ENCODE data around the gene EEFSEC.

EEFSEC gene

GRCh38 chr3:128376516-128376915, 223.2 kb downstream of the EEFSEC start:
- no peak for DNase-seq

DNA sequence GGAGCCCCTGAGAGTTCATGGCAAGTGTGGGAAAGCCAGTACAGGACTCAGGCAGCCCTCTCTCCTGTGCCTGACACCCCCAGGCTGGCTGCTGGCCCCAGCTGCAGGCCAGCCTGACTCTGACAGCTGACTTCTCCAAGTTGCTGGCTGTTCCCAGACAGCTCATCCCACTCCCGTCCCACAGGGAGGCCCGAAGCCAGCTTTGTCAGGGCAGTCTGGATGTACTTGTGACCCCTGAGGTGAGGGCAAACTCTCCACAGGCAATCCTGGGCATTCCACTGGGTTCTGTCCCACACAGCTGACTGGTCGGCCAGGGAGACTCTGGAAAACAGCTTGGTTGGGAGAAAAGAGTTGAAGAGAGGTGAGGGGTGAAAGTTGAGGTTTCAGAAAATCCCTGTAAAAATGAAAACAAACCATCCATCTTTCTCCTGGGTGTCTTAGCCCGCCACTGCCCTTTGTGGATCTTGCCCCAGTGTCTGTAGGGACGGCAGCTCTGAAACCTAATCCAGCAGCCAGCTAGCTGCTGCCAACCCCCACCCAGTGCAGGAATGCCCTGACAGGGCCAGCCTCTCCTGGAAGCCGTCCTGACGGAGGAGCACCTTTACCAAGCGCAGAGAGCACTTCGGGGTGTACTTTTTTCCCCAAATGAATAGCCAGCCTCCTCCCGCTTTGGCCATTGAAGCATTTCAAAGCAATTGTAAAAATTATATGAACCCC, 225.5 kb downstream of the EEFSEC start:
- no peak for DNase-seq

DNA sequence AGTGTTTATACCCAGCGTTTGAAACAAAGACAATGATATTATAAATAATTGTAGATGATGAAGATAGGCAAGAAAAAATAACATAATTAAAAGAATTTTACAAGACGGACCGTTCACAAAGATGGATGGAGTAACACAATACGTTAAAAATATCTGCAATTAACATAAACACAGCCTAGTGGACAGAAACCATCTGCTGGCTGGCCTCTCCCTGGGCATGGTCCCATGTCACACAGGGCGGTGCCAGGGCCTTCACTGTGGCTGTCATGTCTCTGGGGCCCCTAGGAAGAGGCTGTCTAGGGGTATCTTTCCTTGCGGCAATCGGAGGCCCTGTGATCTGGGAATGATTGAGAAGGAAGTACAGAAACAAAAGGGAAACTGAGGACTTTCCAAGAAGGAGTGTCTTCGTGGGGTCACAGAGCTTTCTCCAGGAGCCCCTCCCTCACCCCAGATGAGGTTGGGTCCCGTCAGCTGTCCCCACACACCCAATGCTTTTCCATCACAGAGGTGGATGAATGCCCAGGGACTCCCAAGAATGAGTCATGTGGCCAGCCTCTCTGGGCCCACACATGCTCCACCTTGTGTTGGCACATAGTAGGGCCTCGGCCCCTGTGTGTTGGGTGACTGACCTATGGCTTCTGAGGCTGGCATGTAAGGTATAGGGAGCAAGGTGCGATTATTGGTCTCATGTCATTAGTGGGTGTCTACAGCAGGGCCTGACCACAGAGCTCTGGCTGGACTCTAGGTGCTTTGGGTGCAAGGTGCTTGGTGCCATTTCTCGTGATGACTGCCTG, 226.3 kb downstream of the EEFSEC start:
- no peak for DNase-seq

GRCh38 chr3:128380295-128380694, 227.0 kb downstream of the EEFSEC start:
- DNase-seq = no peak

- DNase-seq = no peak
These were observed 227.4 kb downstream of the EEFSEC start for GRCh38 chr3:128380719-128381118.

DNA sequence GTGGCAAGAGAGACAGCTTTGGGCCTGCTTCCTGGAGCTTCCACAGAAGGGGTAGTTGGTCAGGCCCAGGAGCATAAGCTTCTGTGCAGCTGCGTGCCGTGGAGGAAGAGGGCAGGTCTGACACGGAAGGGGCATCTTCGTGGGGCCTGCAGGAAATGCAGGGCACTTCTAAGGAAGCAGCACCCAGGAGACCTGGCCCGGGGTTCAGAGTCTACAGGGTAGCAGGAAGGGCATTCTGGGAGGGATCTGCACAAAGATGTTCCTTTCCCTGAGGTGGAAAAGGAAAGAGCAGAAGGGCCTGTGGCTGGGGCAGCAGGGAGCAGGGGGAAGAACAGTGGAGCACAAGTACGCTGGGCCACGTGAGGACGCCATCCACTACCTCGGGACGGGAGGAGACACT, 228.3 kb downstream of the EEFSEC start:
- no peak for DNase-seq

GRCh38 chr3:128382221-128382807, 229.0 kb downstream of the EEFSEC start:
- no peak for DNase-seq

DNA sequence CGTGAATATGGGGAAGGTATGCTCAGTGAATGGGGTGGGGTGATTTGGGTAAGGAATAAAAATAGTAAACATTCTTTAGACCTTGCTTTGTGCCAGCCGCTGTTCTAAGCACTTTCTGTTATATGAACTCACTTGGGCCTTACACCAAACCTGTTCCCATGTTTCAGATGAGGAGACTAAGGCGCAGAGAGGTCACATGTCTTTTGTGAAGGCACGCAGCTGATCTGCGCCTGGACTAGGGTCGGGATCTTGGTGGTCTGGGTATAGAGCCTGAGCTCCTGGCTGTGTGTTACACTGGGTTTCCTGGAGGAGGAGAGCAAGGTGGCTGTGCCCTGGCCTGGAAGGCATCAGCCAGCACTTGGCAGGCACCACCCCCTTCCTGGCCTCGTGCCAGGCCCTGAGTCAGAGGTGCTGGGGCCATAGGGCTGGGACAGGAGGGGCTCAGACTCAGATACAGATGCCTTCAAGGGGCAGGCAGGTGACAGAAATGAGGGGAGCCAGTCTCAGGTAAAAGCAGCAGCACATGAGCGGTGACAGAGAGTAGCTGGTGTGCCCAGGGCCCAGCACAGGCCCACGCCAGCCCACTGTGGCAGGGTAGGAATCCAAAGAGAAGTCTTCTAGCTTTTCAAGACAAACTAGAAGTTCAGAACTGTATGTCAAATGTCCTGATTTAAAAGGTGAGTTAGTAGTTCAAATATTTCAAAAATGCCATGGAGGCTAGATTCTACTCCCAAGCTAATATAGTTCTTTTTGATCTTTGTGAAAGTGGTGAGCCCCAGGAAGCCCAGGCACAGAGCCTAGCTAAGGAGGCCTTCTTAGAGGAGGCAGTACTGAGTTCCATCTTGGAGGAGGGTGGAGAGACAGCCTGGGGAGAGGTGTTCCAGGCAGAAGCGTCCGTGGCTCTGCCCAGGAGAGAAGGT, 230.3 kb downstream of the EEFSEC start:
- DNase-seq = peak; percentile 55

- no peak for DNase-seq
These were observed 232.0 kb downstream of the EEFSEC start for GRCh38 chr3:128385080-128385832.

GRCh38 chr3:128388932-128389331, 235.7 kb downstream of the EEFSEC start:
- DNase-seq = no peak

- DNase-seq = no peak
These were observed 237.6 kb downstream of the EEFSEC start for GRCh38 chr3:128390867-128391266.

DNA sequence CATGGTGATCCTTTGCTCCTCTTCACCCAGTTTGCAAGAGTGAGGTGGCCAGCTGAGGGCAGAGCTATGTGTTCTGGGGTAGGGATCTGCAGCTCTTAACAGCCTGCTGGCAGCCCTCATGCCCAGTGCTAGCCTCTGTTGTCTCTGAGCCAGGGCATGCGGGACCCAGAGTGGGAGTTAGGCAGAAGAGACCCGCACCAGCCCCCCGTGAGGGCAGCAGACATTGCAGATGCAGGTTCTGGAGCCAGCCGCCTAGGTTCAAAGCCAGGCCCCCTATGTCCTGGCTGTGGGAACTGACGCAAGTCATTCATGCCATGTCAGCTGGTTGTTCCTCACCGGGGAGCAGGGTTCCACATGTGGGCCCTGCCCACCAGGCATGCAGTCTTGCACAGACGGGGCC, 238.7 kb downstream of the EEFSEC start:
- DNase-seq = no peak

DNA sequence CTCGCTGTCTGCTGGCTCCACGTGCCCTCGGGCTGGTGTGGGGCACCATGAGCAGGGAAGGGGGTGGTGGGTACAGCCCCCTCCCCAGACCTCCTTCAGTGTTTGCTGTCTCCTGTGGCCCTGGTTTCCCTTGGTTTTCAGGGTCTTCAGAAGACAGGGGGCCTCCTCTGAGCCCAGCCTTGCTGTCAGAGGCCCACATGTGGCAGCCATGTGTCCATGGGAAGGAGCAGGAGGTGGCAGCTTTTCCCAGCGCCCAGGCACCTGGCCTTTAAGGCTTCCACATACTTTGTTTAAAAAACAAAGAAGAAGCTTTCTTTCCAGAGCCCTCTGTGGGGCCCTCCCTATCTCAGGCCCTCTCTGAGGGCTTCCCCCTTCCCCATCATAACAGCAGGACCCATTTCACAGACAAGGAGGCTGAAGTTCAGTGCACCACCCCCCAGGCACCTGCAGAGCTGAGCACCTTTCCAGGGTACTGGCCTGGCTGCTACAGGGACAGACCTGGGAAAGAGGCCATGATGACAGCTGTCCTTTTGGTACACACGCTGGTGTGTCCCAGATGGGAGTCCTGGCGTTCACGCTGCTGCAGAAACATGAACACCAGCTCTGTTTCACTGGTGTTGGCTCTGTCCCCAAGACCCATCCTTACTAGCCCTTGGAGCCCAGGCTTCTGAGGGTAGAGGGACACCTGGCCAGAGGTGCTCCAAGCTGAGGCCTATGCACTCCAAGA, 239.7 kb downstream of the EEFSEC start:
- DNase-seq = no peak

DNA sequence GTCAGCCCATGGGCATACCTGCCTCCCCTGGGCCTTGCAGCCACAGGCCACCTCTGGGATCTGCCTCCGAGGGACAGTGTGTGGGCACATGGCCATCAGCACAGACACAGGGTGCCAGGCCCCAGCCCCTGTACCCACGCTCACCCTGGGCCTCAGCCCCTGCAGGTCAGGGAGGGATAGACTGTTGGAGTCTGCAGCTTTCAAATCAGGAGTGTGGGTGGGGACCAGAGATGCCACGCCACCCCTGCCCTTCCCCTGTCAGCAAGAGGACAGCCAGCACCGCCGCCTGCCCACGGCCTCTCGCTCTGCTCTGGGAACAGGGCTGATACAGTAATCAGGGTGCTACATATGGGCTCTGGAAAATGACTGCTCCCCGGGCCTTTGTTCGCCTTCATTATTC, 240.8 kb downstream of the EEFSEC start:
- no peak for DNase-seq

GRCh38 chr3:128395046-128395445, 241.8 kb downstream of the EEFSEC start:
- DNase-seq = no peak

DNA sequence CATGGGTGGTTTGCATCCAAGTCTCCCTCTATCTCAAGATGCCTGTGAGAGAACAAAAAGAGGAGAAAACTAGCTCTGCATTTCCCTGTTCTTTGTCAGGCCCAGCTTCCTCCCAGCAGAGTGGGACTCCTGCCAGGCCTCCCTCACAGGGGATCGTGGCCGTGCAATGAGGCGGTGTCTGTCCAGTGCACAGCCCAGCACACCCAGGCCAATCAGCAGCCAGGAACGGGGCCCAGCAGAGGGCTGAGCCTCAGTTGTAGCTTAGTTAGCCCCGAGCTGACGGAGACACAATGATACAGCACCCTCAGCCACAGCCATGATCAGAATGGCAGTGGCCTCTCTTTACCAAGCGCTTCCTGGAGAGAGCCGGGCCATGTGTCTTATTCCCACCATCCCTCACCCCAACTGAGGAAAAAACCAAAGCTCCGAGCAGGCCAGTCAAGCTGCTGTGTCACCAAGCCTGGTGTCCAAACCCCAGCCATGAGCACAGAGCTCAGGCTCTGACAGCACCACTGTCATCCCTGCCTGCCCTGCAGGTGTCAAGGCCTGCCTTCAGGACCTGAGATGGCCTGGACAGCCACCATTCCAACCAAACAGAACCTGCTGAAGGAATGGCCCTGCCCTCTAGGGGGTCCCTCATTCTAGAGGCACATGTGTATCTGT, 242.3 kb downstream of the EEFSEC start:
- no peak for DNase-seq

GRCh38 chr3:128397484-128397883, 244.2 kb downstream of the EEFSEC start:
- DNase-seq = no peak

DNA sequence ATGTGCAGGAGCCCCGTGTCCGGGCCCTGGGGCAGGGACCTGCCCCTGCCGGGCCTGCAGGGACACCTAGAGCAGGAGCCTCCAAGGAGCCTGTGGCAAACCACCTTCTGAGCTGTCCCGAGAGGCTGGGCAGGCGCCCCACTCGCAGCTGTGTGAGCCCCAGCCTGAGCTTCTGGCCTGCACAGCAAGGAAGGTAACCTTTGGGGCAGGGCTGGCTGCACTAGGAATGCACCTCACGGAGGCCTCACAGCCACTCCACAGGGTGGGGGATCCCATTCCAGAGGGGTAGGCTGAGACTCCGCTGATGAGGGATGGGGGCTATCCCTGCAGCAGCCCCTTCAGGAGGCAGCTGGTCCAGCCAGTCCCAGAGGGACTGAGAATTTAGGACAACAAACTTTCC, 245.3 kb downstream of the EEFSEC start:
- no peak for DNase-seq

DNA sequence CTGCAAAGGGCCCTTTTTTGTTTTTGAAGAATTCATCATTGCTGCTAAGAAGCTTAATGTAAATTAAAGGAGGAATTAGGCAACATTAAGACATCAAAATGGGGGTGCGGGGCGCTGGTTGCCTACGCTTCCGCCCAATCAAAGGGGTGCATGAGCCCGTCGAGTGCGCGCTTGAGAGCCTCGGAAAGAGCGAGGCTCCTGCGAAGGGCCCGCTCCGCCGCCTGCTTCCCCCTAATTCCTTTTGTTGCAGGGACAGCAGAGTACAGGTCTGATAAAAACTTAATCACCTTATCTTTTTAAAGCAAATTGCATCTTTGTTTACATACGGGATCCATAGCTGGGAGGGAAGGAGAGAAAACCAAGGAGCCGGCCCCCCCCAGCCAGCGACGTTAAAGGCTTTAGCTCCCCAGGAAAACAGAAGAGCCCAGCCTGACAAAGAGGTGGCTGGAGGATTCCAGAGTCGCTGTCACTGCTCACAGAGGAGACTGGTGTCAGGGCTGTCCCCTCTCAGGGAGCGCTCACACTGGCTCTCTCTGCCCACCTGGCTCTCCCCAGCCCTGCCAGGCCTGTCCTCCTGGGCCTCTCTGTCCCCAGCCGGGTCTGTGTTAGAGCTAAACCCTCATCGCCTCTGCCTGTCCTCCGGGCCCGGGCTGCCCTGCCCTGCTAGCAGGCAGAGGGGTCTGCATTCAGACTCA, 246.1 kb downstream of the EEFSEC start:
- no peak for DNase-seq

DNA sequence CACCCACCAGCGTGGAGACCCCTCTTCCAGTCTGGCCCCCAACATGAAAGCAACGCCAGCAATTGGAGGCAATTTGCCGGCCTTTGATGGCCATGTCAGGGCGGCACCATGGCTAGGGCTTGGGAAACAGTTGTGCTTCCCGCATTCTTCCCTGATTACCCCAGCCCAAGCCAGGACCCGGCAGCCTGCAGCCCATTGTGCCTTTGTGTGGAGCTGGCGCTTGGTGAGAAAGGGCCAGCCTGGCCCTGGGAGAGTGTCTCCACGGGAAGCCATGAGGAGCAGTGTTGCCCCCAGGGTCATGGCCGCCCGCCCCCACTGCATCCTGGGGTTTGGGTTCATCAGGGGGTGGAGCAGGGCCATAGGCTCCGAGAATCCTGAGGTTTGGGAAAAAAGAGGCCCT, 247.4 kb downstream of the EEFSEC start:
- DNase-seq = no peak

All from OCI-M1 (cell line).